Measurements from ENCODE around the gene MORC2.

The MORC2 gene

GRCh38 chr22:30918761-30919160 is 49.8 kb downstream of the MORC2 start:
- no peak for DNase-seq

- no peak for DNase-seq
These were observed 58.2 kb downstream of the MORC2 start for GRCh38 chr22:30910358-30910757.

- no peak for DNase-seq
These were observed 59.3 kb downstream of the MORC2 start for GRCh38 chr22:30909306-30909705.

- no peak for DNase-seq
These were observed 60.5 kb downstream of the MORC2 start for GRCh38 chr22:30908051-30908461.

GRCh38 chr22:30906946-30907345 is 61.6 kb downstream of the MORC2 start:
- no peak for DNase-seq

GRCh38 chr22:30906411-30906810 is 62.2 kb downstream of the MORC2 start:
- DNase-seq, result no peak

- no peak for DNase-seq
These were observed 62.8 kb downstream of the MORC2 start for GRCh38 chr22:30905696-30906341.

- no peak for DNase-seq
These were observed 64.6 kb downstream of the MORC2 start for GRCh38 chr22:30903876-30904460.

GRCh38 chr22:30902496-30903357 is 65.8 kb downstream of the MORC2 start:
- no peak for DNase-seq

GRCh38 chr22:30894371-30894740 is 74.2 kb downstream of the MORC2 start:
- no peak for DNase-seq

- no peak for DNase-seq
These were observed 74.9 kb downstream of the MORC2 start for GRCh38 chr22:30893434-30894370.

GRCh38 chr22:30892731-30893221 is 75.8 kb downstream of the MORC2 start:
- no peak for DNase-seq

GRCh38 chr22:30892286-30892685 is 76.3 kb downstream of the MORC2 start:
- DNase-seq, result no peak

- no peak for DNase-seq
These were observed 76.8 kb downstream of the MORC2 start for GRCh38 chr22:30891781-30892180.

- no peak for DNase-seq
These were observed 77.2 kb downstream of the MORC2 start for GRCh38 chr22:30891443-30891755.

GRCh38 chr22:30890686-30891442 is 77.7 kb downstream of the MORC2 start:
- no peak for DNase-seq

GRCh38 chr22:30889996-30890480 is 78.5 kb downstream of the MORC2 start:
- DNase-seq, result no peak

GRCh38 chr22:30889268-30889995 is 79.1 kb downstream of the MORC2 start:
- DNase-seq, result no peak

- no peak for DNase-seq
These were observed 80.7 kb downstream of the MORC2 start for GRCh38 chr22:30887861-30888260.

- no peak for DNase-seq
These were observed 81.1 kb downstream of the MORC2 start for GRCh38 chr22:30887453-30887852.

GRCh38 chr22:30885591-30885990 is 83.0 kb downstream of the MORC2 start:
- no peak for DNase-seq
